ENCODE measurements around the gene KPNA4.

- no peak for TF ChIP-seq EZH2phosphoT487 (IDR thresholded peaks at IDR 0.05; ENCODE audit: insufficient read depth, low read depth)
- no peak for TF ChIP-seq EZH2 (IDR thresholded peaks at IDR 0.05; ENCODE audit: insufficient read depth, poor library complexity, severe bottlenecking)
Measured at GRCh38 chr3:160562952-160563351, 2.4 kb downstream of the KPNA4 start.

Measured in GM23248 (cell line).